Loucy (cell line): Measurements from ENCODE around the gene CSRP1.

ENCODE experiments used
- EZH2phosphoT487 ChIP-seq: fragments of 200-600 bp; IDR thresholded peaks from 2 replicates; pipeline ENCODE4 v1.6.1; 2018; ENCODE audit warnings: antibody characterized with exemption, mild to moderate bottlenecking, moderate library complexity, borderline replicate concordance
- TF ChIP-seq, protein P1 (sequence below): fragments of 200-600 bp; sonication (generic); conservative IDR thresholded peaks from 2 replicates; pipeline ENCODE4 v1.5.1; 2014; ENCODE audit warnings: mild to moderate bottlenecking, antibody characterized with exemption, low read length

DNA sequence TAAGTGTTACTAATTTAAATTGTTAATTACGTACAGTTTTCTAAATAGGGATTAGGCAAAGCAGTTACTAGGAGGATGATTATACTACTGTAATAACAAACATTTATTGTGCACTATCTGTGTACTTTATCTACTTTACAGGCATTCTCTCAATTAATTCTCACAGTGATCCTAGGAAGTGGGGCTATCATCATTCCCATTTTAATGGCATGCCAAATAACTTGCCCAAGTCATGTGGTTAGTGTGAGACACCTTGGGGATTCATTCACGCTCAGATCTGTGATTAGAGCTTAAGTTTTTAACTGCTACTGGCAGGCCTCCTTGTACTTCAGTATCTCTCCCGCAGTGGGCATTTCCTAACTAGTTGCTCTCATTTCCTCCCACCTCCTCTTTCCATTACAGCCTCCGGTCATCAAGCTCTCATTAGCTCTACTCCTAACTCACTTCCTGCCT, 49.4 kb downstream of the CSRP1 start:
- TF ChIP-seq, protein P1, sequence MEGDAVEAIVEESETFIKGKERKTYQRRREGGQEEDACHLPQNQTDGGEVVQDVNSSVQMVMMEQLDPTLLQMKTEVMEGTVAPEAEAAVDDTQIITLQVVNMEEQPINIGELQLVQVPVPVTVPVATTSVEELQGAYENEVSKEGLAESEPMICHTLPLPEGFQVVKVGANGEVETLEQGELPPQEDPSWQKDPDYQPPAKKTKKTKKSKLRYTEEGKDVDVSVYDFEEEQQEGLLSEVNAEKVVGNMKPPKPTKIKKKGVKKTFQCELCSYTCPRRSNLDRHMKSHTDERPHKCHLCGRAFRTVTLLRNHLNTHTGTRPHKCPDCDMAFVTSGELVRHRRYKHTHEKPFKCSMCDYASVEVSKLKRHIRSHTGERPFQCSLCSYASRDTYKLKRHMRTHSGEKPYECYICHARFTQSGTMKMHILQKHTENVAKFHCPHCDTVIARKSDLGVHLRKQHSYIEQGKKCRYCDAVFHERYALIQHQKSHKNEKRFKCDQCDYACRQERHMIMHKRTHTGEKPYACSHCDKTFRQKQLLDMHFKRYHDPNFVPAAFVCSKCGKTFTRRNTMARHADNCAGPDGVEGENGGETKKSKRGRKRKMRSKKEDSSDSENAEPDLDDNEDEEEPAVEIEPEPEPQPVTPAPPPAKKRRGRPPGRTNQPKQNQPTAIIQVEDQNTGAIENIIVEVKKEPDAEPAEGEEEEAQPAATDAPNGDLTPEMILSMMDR = no peak
- TF ChIP-seq EZH2phosphoT487 = no peak
